ENCODE results near the gene UCK2. TPM values are rescaled to one million over a fixed set of nuclear protein-coding genes. Genes with fewer than 3 reads are reported as not detected.

Gene UCK2
- total RNA-seq, 1 donor from 2014 or later, result 59.3 TPM

GRCh38 chr1:165836664-165837482 lies 9.5 kb downstream of the UCK2 start:
- Mint-ChIP-seq H3K4me1 (ENCODE audit: unreplicated experiment) (peaks cover 40% of the 10 kb centered on the region), H3K27ac (no peak overlapping the region), H3K9me3 (peaks cover 7% of the 10 kb centered on the region), H3K4me3 (no peak overlapping the region), H3K27me3 (no peaks in the 10 kb centered on the region), H3K36me3 (peaks cover 17% of the 10 kb centered on the region)
- TF ChIP-seq CTCF (conservative IDR thresholded peaks at IDR 0.05), result no peak
- DNase-seq (ENCODE audit: extremely low spot score, unreplicated experiment), result no peak

DNA sequence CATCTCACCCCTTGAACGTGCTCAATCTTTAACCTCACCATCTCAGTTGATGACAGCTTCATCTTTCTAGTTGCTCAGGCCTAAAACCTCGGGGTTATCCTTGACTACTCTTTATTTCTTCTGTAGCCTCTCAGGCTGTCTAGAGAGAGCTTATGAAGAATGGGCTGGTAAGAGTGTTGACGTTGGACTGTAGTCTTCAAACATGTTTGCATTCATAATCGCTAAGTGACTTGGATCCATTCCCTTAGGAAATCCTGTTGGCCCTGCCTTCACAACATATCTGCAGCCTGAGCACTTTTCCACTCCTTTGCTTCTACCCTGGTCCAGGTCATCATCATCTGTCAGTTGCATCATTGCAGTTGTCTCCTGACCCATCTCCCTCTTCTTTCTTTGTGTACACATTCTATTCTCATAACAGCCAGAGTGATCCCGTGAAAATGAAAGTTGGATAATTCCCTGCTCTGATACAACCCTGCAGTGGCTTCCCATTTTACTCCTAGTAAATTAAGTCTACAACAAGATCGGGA lies 10.5 kb downstream of the UCK2 start:
- H3K9me3 Mint-ChIP-seq, result peaks cover 7% of the 10 kb centered on the region
- no peak overlapping the region for H3K27ac Mint-ChIP-seq

GRCh38 chr1:165840423-165840822 lies 13.0 kb downstream of the UCK2 start:
- DNase-seq (ENCODE audit: extremely low spot score, unreplicated experiment), result no peak
- peaks cover 51% of the 10 kb centered on the region for H3K4me1 Mint-ChIP-seq (ENCODE audit: unreplicated experiment)
- H3K27me3 Mint-ChIP-seq, result no peaks in the 10 kb centered on the region
- H3K4me3 Mint-ChIP-seq, result no peak overlapping the region
- no peak for TF ChIP-seq CTCF (conservative IDR thresholded peaks at IDR 0.05)
- peak overlapping the region; percentile 17 for H3K27ac Mint-ChIP-seq
- peaks cover 10% of the 10 kb centered on the region for H3K36me3 Mint-ChIP-seq
- H3K9me3 Mint-ChIP-seq, result peaks cover 7% of the 10 kb centered on the region

More for the DNA sequence above, 10.5 kb downstream of the UCK2 start:
- Mint-ChIP-seq H3K36me3 (peaks cover 13% of the 10 kb centered on the region), H3K4me1 (ENCODE audit: unreplicated experiment) (peaks cover 48% of the 10 kb centered on the region), H3K4me3 (no peak overlapping the region), H3K27me3 (no peaks in the 10 kb centered on the region)
- no peak for DNase-seq (ENCODE audit: extremely low spot score, unreplicated experiment)
- TF ChIP-seq CTCF (conservative IDR thresholded peaks at IDR 0.05), result no peak

DNA sequence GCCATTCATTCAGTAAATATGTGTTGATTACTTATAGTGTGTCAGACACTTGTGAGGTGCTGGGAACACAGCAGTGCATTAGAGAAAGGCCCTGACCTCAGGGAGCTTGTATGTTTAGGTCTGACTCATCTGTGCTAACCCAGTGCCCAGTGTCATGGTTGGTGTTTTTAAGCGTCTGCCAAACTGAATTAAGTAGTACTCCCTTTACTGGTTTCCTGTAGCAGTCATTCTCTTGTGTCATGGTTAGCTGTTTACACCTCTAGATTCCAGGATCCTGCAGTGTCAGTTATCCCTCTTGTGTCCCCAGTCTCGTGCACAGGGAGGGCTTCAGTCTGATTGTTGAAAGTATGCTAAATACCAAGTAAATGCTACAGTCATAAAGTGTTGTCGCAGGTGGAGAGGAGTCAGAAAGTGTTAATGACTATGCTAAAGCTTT lies 14.2 kb downstream of the UCK2 start:
- Mint-ChIP-seq H3K4me1 (ENCODE audit: unreplicated experiment) (peaks cover 52% of the 10 kb centered on the region), H3K4me3 (no peak overlapping the region), H3K9me3 (peaks cover 7% of the 10 kb centered on the region), H3K36me3 (peaks cover 10% of the 10 kb centered on the region), H3K27ac (peak overlapping the region; percentile 2), H3K27me3 (no peaks in the 10 kb centered on the region)
- TF ChIP-seq CTCF (conservative IDR thresholded peaks at IDR 0.05), result no peak
- DNase-seq (ENCODE audit: extremely low spot score, unreplicated experiment), result no peak

- Mint-ChIP-seq H3K27me3 (no peaks in the 10 kb centered on the region), H3K27ac (peak overlapping the region; percentile 37), H3K4me1 (ENCODE audit: unreplicated experiment) (peaks cover 47% of the 10 kb centered on the region), H3K9me3 (peaks cover 7% of the 10 kb centered on the region), H3K4me3 (no peak overlapping the region), H3K36me3 (peaks cover 10% of the 10 kb centered on the region)
- no peak for DNase-seq (ENCODE audit: extremely low spot score, unreplicated experiment)
- no peak for TF ChIP-seq CTCF (conservative IDR thresholded peaks at IDR 0.05)
These were observed 14.7 kb downstream of the UCK2 start for GRCh38 chr1:165842023-165842670.

Measured in type B pancreatic cell (in vitro differentiated cells).